Measurements from ENCODE around the gene JUP. TPM values are rescaled to one million over a fixed set of nuclear protein-coding genes. Genes with fewer than 3 reads are reported as not detected.

The JUP gene
- total and polyA plus RNA-seq, 10 donors: 13.7 to 73.1 (median 33.5) TPM

- H3K27me3 ChIP-seq (replicated peaks in 1 of 7): peaks cover 0 to 7% (median 0%) of the 10 kb centered on the region in 7 donors
- H3K27ac ChIP-seq: no peak overlapping the region
- H3K36me3 ChIP-seq: no peaks in the 10 kb centered on the region
- TF ChIP-seq CTCF (IDR thresholded peaks at IDR 0.05 in 8 of 11, conservative IDR thresholded peaks at IDR 0.05 in 3 of 11): no peak
- no peak for TF ChIP-seq POLR2A (IDR thresholded peaks at IDR 0.05)
- no peak for TF ChIP-seq POLR2AphosphoS5 (IDR thresholded peaks at IDR 0.05)
- intact Hi-C loops (cut with DNase I; ENCODE audit: low total_unique reads): no loop called here
- H3K4me3 ChIP-seq: no peak overlapping the region
- H3K4me1 ChIP-seq: peaks cover 6 to 27% (median 19%) of the 10 kb centered on the region in 6 donors
- no peak for DNase-seq
- H3K9me3 ChIP-seq: no peaks in the 10 kb centered on the region
- 78 to 88% (median 83%) methylated on average over 3 of the region's 3 CpGs for WGBS, 5 donors
These were observed 10.9 kb upstream of the JUP start for GRCh38 chr17:41797377-41797776.

- Histone ChIP-seq H3K27me3 (replicated peaks in 1 of 7) (peaks cover 0 to 7% (median 0%) of the 10 kb centered on the region in 7 donors), H3K4me3 (no peak overlapping the region), H3K36me3 (no peaks in the 10 kb centered on the region), H3K27ac (no peak overlapping the region), H3K9me3 (no peaks in the 10 kb centered on the region), H3K4me1 (peaks cover 4 to 22% (median 15%) of the 10 kb centered on the region in 6 donors)
- WGBS, 5 donors: 87 to 98% (median 92%) methylated on average over 8 to 10 of the region's 10 CpGs
- TF ChIP-seq POLR2AphosphoS5 (IDR thresholded peaks at IDR 0.05) (no peak), CTCF (IDR thresholded peaks at IDR 0.05 in 8 of 11, conservative IDR thresholded peaks at IDR 0.05 in 3 of 11) (no peak), POLR2A (IDR thresholded peaks at IDR 0.05) (no peak)
- DNase-seq: no peak
- intact Hi-C loops (cut with DNase I; ENCODE audit: low total_unique reads): no loop called here
These were observed 9.8 kb upstream of the JUP start for GRCh38 chr17:41796121-41796895.

- Histone ChIP-seq H3K4me1 (peaks cover 0 to 14% (median 6%) of the 10 kb centered on the region in 6 donors), H3K27ac (no peak overlapping the region), H3K9me3 (no peaks in the 10 kb centered on the region), H3K27me3 (replicated peaks in 1 of 7) (peaks cover 0 to 7% (median 0%) of the 10 kb centered on the region in 7 donors), H3K4me3 (no peak overlapping the region), H3K36me3 (no peaks in the 10 kb centered on the region)
- 85 to 96% (median 92%) methylated on average over 5 of the region's 5 CpGs for WGBS, 5 donors
- TF ChIP-seq POLR2A (IDR thresholded peaks at IDR 0.05) (no peak), POLR2AphosphoS5 (IDR thresholded peaks at IDR 0.05) (no peak), CTCF (IDR thresholded peaks at IDR 0.05 in 8 of 11, conservative IDR thresholded peaks at IDR 0.05 in 3 of 11) (no peak)
- intact Hi-C loops (cut with DNase I; ENCODE audit: low total_unique reads): no loop called here
- DNase-seq: no peak
These were observed 8.0 kb upstream of the JUP start for GRCh38 chr17:41794540-41794975.

- no peak for DNase-seq
- 74 to 86% (median 80%) methylated on average over 13 to 14 of the region's 14 CpGs for WGBS, 5 donors
- Histone ChIP-seq H3K27ac (peak overlapping the region in 1 of 8 donors; percentile 43), H3K9me3 (no peaks in the 10 kb centered on the region), H3K4me3 (no peak overlapping the region), H3K4me1 (peaks cover 0 to 14% (median 6%) of the 10 kb centered on the region in 6 donors), H3K27me3 (replicated peaks in 1 of 7) (peaks cover 0 to 7% (median 0%) of the 10 kb centered on the region in 7 donors), H3K36me3 (no peaks in the 10 kb centered on the region)
- intact Hi-C loops (cut with DNase I; ENCODE audit: low total_unique reads): no loop called here
- TF ChIP-seq POLR2A (IDR thresholded peaks at IDR 0.05): no peak
- TF ChIP-seq CTCF (IDR thresholded peaks at IDR 0.05 in 8 of 11, conservative IDR thresholded peaks at IDR 0.05 in 3 of 11): no peak
- TF ChIP-seq POLR2AphosphoS5 (IDR thresholded peaks at IDR 0.05): no peak
These were observed 7.5 kb upstream of the JUP start for GRCh38 chr17:41793784-41794539.
